Activated CD8-positive, alpha-beta memory T cell treated with anti-CD3 and anti-CD28 coated beads, Interleukin-2, amount 10 ng/mL, durations not matched to agents 7 days and 5 days (primary cell): Measurements from ENCODE around the gene ZNF423. TPM values are rescaled to one million over a fixed set of nuclear protein-coding genes. Genes with fewer than 3 reads are reported as not detected.
A peak's percentile ranks its signal among the peaks of the same experiment; 100 is the strongest.

ENCODE experiments used
- ATAC-seq: fragments of 150-1000 bp; cut with Tn5 transposase; one replicate; pipeline ENCODE4 v1.10.0; 2021; ENCODE audit warnings: moderate library complexity
- CTCF ChIA-PET: fragments of 350-600 bp; sonication (Branson Sonifier 250); formaldehyde crosslinking; loops from one replicate; lab custom pipeline; 2021; ENCODE audit warnings: antibody characterized with exemption; lab: Charles Lee
- DNase-seq: peaks from one replicate; pipeline ENCODE4 v3.0.0-alpha.2; 2020
- H3K27ac Mint-ChIP-seq: one replicate; pipeline ENCODE4 v1.8.0; 2021; ENCODE audit warnings: mild to moderate bottlenecking, mixed read lengths
- H3K27me3 Mint-ChIP-seq: one replicate; pipeline ENCODE4 v1.8.0; 2021; ENCODE audit warnings: mixed read lengths
- H3K36me3 Mint-ChIP-seq: one replicate; pipeline ENCODE4 v1.8.0; 2021; ENCODE audit warnings: mild to moderate bottlenecking, mixed read lengths
- H3K4me1 Mint-ChIP-seq: one replicate; pipeline ENCODE4 v1.8.0; 2021; ENCODE audit warnings: mixed read lengths
- H3K4me3 Mint-ChIP-seq: one replicate; pipeline ENCODE4 v1.8.0; 2021; ENCODE audit warnings: mild to moderate bottlenecking, moderate library complexity, mixed read lengths
- H3K9me3 Mint-ChIP-seq: one replicate; pipeline ENCODE4 v1.8.0; 2022; ENCODE audit warnings: low read depth, mixed read lengths
- total RNA-seq, 2 experiments: library from RNA; stranded (reverse); gene quantifications; one replicate each; pipeline ENCODE4 v1.2.3, GENCODE V29; 2021

Gene ZNF423
- total RNA-seq, 2 experiments from 2014 or later = not detected

DNA sequence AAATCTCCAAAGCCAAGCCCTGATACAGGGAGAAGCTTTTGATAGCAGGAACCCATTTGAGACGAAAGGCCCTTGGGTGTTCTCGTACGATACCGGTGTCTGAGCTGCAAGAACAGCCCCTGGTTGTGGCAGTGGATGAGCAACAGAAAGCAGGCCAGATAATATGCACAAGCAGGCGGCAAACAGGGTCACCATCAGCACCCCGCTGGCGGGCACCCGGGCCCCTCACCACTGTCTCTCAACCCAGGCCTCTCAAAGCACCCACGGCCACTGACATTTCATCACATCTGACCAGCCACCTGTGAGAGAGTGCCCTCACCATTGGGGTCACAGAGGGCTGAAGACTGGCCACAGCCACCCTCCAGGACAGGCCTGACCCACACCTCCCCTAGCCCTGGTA is 252.0 kb downstream of the ZNF423 start:
- Mint-ChIP-seq H3K36me3 (no peaks in the 10 kb centered on the region), H3K9me3 (no peaks in the 10 kb centered on the region), H3K27me3 (peaks cover 5% of the 10 kb centered on the region), H3K27ac (no peak overlapping the region), H3K4me1 (no peaks in the 10 kb centered on the region), H3K4me3 (no peak overlapping the region)
- DNase-seq (peak; percentile 33), ATAC-seq (no peak)
- CTCF ChIA-PET = no interaction called here

DNA sequence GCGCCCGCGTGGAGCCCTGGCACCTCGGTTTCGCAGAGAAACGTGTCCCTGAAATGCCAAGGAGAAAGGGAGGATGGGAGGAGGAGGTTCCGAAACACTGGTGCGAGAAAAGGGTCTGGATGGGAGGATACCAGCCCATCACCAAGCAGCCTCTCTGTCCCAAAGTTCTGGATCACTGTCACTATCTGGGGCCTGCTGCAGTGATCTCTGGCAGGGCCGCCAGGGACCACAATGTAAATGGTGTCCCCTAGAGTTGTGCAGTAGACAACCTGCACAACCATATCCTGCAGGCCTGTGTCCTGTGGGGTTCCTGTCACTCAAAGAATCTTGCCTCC is 253.0 kb downstream of the ZNF423 start:
- H3K27ac Mint-ChIP-seq = no peak overlapping the region
- CTCF ChIA-PET = no interaction called here
- peak; percentile 14 for DNase-seq
- ATAC-seq = no peak
- no peaks in the 10 kb centered on the region for H3K4me1 Mint-ChIP-seq
- peaks cover 2% of the 10 kb centered on the region for H3K27me3 Mint-ChIP-seq
- no peaks in the 10 kb centered on the region for H3K9me3 Mint-ChIP-seq
- no peaks in the 10 kb centered on the region for H3K36me3 Mint-ChIP-seq
- H3K4me3 Mint-ChIP-seq = no peak overlapping the region

DNA sequence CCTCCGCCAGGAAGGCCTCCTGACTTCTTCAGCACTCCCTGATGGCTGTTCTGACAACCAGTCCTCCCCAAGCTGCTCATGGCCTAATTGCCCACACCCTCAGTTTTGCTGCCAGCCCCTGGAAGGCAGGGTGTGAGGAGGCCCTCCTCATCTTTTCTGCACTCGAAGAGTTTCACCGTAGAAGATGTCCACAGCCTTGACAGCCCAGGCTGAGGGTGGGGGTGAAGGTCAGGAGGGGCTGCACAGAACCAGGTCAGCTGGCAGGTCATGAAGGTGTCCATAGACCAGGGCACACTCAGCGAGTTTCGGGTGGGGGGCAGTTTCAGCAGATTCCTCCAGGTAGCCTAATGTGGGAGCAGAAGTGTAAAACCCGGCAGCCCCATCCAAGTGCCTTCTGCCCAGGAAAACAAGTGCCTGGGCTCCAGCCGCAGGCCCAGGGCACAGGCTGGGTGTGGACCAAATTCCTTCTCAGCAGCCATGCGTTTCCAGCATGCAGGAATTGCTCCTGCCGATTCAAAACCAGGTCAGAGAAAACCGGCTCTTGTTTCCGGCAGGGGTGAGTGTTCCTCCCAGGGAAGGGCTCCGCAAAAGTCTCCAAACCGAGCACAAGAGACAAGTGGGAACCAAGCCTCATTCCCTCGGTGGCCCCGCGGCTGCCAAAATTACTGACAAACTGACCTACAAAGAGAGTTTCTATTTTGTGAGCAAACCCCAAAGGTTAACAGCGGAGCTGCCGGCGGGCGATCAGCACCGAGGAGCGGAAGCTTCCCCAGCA is 253.5 kb downstream of the ZNF423 start:
- no peaks in the 10 kb centered on the region for H3K9me3 Mint-ChIP-seq
- CTCF ChIA-PET = interaction anchor here (1.1 kb wide), 1 partner anchor 10 kb away, joined by 5 read pairs; no protein-coding TSS in a partner anchor
- H3K4me1 Mint-ChIP-seq = no peaks in the 10 kb centered on the region
- no peaks in the 10 kb centered on the region for H3K27me3 Mint-ChIP-seq
- H3K36me3 Mint-ChIP-seq = no peaks in the 10 kb centered on the region
- DNase-seq (peak; percentile 38), ATAC-seq (no peak)
- no peak overlapping the region for H3K27ac Mint-ChIP-seq
- H3K4me3 Mint-ChIP-seq = no peak overlapping the region

DNA sequence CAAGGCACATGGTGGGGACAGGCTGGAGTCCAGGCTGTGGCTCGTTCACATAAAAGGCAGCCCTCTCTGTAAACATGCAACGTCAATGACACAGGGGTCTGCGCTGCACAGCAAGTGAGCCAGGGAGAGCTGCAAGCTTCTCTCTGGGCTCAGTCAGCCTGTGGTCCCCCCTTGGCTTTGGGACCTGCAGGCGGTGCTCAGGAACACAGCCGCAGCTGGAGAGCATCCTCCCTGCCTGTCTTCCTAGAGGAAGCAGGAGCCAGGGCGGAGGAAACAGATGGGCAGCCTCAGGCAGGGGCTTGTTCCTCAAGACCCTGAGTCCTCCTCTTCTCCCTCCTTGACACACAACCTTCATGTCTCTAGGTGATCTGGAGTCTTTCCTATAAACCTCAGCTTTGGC is 254.3 kb downstream of the ZNF423 start:
- H3K27me3 Mint-ChIP-seq = no peaks in the 10 kb centered on the region
- H3K36me3 Mint-ChIP-seq = no peaks in the 10 kb centered on the region
- ATAC-seq = no peak
- no peak overlapping the region for H3K27ac Mint-ChIP-seq
- no peaks in the 10 kb centered on the region for H3K9me3 Mint-ChIP-seq
- DNase-seq = peak; percentile 1
- H3K4me3 Mint-ChIP-seq = no peak overlapping the region
- H3K4me1 Mint-ChIP-seq = no peaks in the 10 kb centered on the region
- CTCF ChIA-PET = interaction anchor here (1.1 kb wide), 1 partner anchor 9 kb away, joined by 5 read pairs; no protein-coding TSS in a partner anchor

DNA sequence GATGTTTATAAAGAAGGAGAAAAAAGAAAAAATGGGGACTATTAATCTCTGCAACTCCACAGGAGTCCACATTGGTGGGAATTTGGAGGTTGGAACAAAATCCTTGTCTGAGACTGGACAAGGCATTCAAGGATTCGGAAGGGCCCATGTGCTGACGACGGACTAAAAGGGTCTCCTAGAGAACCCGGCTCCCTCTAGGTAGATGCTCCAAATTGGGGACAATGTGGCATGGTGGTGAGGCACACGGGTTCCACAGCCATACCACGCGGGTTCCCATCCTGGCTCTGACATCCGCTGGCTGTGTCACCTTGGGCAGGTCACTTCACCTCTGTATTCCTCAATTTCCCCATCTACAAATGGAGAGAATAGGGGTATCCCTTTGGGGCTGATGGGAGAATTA is 254.9 kb downstream of the ZNF423 start:
- H3K9me3 Mint-ChIP-seq = no peaks in the 10 kb centered on the region

DNA sequence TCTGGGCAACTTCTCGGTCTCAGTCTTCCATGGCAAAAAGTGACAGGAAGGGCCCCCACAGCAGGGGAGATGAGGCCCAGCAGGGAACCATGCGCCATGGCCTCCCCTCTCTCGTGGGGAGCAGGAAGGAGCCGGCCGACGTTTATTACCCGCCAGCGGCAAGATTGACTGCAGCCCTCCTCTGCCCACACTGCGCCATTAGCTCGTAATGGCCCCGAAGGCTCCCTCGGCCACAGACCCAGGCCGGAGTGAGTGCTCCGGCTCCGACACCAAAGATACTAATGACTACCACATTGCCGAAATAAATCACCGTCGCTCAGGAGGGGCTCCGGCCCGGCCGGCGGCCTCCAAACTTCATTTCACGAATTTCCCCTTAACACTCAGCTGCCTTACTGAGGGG is 255.4 kb downstream of the ZNF423 start:
- Mint-ChIP-seq H3K4me1 (no peaks in the 10 kb centered on the region), H3K27me3 (peaks cover 6% of the 10 kb centered on the region), H3K9me3 (no peaks in the 10 kb centered on the region), H3K36me3 (no peaks in the 10 kb centered on the region), H3K27ac (no peak overlapping the region), H3K4me3 (no peak overlapping the region)
- CTCF ChIA-PET = no interaction called here
- ATAC-seq = no peak
- peak; percentile 15 for DNase-seq

More for the DNA sequence above, 254.9 kb downstream of the ZNF423 start:
- DNase-seq = peak; percentile 29
- H3K36me3 Mint-ChIP-seq = no peaks in the 10 kb centered on the region
- CTCF ChIA-PET = no interaction called here
- no peaks in the 10 kb centered on the region for H3K4me1 Mint-ChIP-seq
- H3K27me3 Mint-ChIP-seq = peaks cover 4% of the 10 kb centered on the region
- H3K4me3 Mint-ChIP-seq = no peak overlapping the region
- H3K27ac Mint-ChIP-seq = no peak overlapping the region
- no peak for ATAC-seq

DNA sequence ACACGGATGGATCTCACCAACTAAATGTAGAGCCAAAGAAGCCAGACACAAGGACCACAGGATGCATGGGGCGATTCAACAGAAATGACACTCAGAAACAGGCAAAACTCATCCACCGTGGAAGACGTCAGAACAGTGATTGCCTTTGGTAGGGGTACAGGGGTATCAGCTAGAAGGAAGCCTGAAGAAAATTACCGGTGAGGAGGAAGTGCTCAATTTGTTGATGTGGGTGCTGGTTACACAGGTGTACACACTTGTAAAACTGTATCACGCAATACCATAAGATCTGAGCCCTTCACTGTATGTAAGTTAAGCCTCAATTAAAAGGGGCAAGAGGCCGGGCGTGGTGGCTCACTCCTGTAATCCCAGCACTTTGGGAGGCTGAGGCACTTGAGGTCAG is 256.2 kb downstream of the ZNF423 start:
- Mint-ChIP-seq H3K27ac (no peak overlapping the region), H3K4me1 (no peaks in the 10 kb centered on the region), H3K27me3 (peaks cover 6% of the 10 kb centered on the region), H3K9me3 (no peaks in the 10 kb centered on the region), H3K4me3 (no peak overlapping the region), H3K36me3 (no peaks in the 10 kb centered on the region)
- ATAC-seq (no peak), DNase-seq (peak; percentile 30)
- CTCF ChIA-PET = no interaction called here

DNA sequence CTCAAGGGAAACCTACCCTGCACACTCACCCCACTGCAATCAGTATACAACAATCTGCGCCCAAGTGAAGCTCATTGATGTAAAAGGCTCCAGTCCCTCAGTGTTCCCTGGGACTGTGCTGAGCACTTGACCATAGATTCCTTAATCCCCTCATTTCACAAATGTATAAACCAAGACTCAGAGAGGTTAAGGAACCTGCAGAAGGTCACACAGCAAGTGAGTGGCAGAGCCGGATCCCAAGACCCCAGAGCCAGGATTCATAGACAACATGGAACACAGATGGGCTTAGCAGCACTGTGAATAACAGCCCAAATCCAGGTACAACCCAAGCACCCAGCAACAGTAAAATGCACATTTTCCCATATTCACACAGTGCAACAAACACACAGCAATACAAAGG is 256.6 kb downstream of the ZNF423 start:
- H3K9me3 Mint-ChIP-seq = no peaks in the 10 kb centered on the region

DNA sequence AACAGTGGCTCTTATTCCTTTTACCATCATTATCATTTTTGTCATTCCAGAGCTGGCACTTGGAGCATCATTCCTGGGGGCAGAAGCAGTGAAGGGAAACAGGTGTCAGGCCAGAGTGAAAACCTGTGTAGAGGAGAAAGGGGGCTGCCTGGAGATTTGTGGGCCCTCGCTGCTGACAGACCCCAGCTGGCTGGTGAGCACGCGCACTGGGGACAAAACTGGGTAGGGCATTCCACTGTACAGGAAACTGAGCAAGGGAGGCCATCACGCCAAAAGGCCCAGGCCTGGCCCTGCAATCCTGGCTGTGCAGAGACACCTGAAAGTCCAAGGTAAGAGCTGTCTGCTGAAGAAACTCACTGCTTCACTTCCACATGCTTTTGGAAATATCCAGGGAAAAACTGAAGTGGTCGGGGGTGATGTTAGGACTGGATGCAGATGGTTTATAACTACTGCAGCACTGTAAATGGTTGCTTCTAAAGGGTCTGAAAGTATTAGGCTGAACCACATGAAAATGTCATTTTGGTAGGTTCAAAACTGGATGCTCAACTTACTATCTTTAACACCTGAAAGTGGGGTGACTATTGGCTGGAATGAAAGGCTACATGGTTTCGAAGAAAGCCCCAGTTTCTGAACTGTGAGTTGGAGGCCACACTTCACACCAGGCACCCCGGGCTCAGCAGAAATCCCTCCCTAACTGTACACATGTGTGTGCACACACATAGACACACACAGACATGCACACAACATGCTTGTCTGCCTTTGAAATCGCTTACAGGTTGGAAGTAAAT is 257.3 kb downstream of the ZNF423 start:
- Mint-ChIP-seq H3K9me3 (no peaks in the 10 kb centered on the region), H3K27me3 (peaks cover 11% of the 10 kb centered on the region), H3K4me3 (no peak overlapping the region), H3K36me3 (no peaks in the 10 kb centered on the region), H3K27ac (no peak overlapping the region), H3K4me1 (no peaks in the 10 kb centered on the region)
- DNase-seq (no peak), ATAC-seq (no peak)
- CTCF ChIA-PET = no interaction called here

More for the DNA sequence above, 256.6 kb downstream of the ZNF423 start:
- CTCF ChIA-PET = no interaction called here
- H3K4me1 Mint-ChIP-seq = no peaks in the 10 kb centered on the region
- no peak overlapping the region for H3K4me3 Mint-ChIP-seq
- DNase-seq = no peak
- H3K27me3 Mint-ChIP-seq = peaks cover 9% of the 10 kb centered on the region
- ATAC-seq = no peak
- no peak overlapping the region for H3K27ac Mint-ChIP-seq
- no peaks in the 10 kb centered on the region for H3K36me3 Mint-ChIP-seq

DNA sequence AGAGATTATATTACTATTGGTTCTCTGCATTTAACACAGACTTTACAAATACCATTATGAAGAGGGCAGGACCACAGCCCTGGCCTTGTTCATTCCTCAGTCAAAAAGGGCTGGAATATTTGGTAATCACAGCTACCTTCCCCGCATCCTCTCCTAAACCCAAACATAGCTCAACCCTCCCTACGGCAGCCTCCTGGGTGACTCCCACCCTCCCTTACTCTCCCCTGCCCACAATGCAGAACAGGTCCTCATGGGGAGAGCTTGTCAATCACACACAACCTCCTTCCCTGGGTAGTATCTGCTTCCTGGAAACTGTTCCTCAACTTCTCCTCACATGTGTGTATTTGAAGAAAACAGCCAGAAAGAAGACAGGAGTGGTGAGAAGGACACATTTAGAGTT is 258.1 kb downstream of the ZNF423 start:
- Mint-ChIP-seq H3K27ac (no peak overlapping the region), H3K4me3 (no peak overlapping the region), H3K27me3 (peaks cover 14% of the 10 kb centered on the region), H3K4me1 (no peaks in the 10 kb centered on the region), H3K9me3 (no peaks in the 10 kb centered on the region), H3K36me3 (no peaks in the 10 kb centered on the region)
- DNase-seq (no peak), ATAC-seq (no peak)
- CTCF ChIA-PET = no interaction called here

DNA sequence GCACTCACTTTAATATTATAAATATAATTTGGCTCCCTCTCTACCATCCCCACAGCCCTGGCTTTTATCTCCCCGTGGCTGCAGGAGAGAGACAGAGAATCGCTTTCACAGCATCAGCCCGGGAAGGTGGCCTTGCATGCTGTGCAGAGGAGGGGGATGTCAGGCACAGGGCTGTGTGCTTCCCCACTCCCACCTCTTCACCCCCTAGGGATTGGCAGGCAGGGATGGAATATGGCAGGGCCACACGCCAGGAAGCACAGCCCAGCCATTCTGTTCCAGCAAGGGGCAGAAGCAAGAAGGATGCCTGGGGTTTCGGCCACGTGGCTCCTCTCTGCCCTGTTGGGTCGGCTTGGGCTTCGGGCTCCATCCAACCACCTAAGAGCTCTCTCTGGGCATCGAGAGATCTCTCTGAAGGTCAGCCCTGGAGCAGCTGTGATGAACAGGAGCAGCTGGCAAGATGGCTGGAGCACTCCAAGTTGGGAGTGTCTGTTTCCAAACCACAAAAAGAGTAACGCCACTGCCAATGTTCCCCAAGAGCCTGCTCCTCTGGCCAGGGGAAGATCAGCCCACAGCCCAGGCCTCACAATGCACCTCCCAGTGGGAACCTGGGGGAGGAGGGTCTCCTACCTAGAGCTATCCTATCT is 259.1 kb downstream of the ZNF423 start:
- Mint-ChIP-seq H3K27me3 (peaks cover 16% of the 10 kb centered on the region), H3K36me3 (no peaks in the 10 kb centered on the region), H3K9me3 (no peaks in the 10 kb centered on the region), H3K4me3 (no peak overlapping the region), H3K27ac (no peak overlapping the region), H3K4me1 (no peaks in the 10 kb centered on the region)
- DNase-seq (peak; percentile 39), ATAC-seq (no peak)
- CTCF ChIA-PET = interaction anchor here (0.7 kb wide), 1 partner anchor 189 kb away, joined by 3 read pairs; no protein-coding TSS in a partner anchor

DNA sequence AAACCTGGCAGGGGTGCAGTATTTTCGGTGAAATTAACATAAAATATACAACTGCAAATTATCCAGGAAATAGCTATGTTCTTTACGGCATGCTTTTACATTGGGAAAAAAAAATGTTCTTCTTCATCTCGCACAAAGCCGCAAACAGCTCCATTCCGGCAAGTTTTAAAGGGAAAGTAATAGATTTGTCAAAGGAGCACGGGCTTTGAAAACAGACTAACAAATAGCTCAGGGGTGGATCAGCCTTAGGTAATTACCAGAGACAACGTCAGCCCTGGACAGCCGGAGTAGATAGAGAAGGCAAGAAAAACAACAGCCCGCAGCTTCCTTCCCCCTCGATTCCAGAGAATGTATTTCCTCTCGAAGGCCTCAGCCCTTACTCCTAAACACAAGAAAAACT is 259.8 kb downstream of the ZNF423 start:
- DNase-seq (peak; percentile 16), ATAC-seq (no peak)
- no peak overlapping the region for H3K27ac Mint-ChIP-seq
- H3K4me1 Mint-ChIP-seq = no peaks in the 10 kb centered on the region
- peaks cover 18% of the 10 kb centered on the region for H3K27me3 Mint-ChIP-seq
- H3K36me3 Mint-ChIP-seq = no peaks in the 10 kb centered on the region
- no peaks in the 10 kb centered on the region for H3K9me3 Mint-ChIP-seq
- no peak overlapping the region for H3K4me3 Mint-ChIP-seq
- CTCF ChIA-PET = interaction anchor here (0.7 kb wide), 1 partner anchor 188 kb away, joined by 3 read pairs; no protein-coding TSS in a partner anchor

DNA sequence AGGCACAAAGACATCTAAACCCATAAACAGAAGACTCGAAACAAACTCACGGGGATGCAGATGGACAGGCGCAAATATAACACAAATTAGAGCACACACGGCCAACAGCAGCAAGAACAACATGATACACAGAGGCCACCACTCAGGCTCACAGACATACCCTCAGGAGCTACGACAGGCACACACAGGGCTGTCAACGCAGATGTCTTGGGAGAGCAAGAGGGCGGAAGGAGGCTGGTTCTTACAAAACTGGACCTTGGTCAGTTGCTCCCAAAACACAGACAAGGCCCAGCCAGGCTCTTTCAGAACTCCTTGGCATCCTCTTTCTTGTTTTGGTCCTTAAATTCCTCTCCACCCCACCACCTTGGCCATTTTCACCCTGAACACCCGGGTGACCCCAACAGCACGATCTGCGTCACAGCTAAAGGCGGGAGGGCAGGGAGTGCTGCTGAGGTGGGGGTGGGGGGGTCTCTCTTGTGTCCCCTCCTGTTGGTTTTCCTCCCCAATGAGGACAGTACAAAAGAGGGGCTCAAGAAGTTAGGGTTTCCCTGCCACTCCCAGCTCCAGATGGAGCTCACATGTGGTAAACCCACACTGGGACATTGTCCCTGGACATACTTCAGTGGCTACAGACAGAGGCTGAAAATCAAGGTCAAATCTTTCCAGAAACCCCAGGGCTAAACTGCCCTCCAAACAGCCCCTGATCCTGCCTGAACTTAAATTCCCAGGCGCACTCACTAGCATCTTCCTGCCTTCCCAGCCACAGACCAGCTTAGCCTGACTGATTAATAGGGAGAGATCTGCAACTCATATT is 261.0 kb downstream of the ZNF423 start:
- no peak for ATAC-seq
- CTCF ChIA-PET = interaction anchor here (1.2 kb wide), 1 partner anchor 11 kb away, joined by 3 read pairs; no protein-coding TSS in a partner anchor
- Mint-ChIP-seq H3K36me3 (no peaks in the 10 kb centered on the region), H3K27ac (no peak overlapping the region), H3K27me3 (peaks cover 18% of the 10 kb centered on the region), H3K4me3 (no peak overlapping the region), H3K4me1 (no peaks in the 10 kb centered on the region), H3K9me3 (no peaks in the 10 kb centered on the region)
- DNase-seq = peak; percentile 25
